IMR-90 (cell line): Measurements from ENCODE around the gene LMBR1L. TPM values are rescaled to one million over a fixed set of nuclear protein-coding genes. Genes with fewer than 3 reads are reported as not detected.

Experiments used
- ATAC-seq: fragments of 200-7000 bp; cut with Tn5 transposase; 2 replicates; pipeline ENCODE4 v1.9.1; 2020; ENCODE audit warnings: low read depth, mild to moderate bottlenecking, moderate library complexity
- BruUV-seq: library from RNA; stranded (reverse); fragments of 400-500 nt; replicated peaks from 2 replicates; lab custom pipeline; 2021; lab: Mats Ljungman, UMichigan
- CTCF ChIA-PET: fragments of 300-600 bp; formaldehyde crosslinking; extraction: SDS; loops from one replicate; lab custom pipeline; 2021; ENCODE audit warnings: antibody characterized with exemption; lab: Yijun Ruan, JAX
- POLR2A ChIA-PET: fragments of 300-600 bp; sonication (Branson Sonifier 250); formaldehyde crosslinking; loops from one replicate; lab custom pipeline; 2022; ENCODE audit warnings: antibody characterized with exemption; ENCODE audit not compliant: unreplicated experiment; lab: Charles Lee
- DNase-seq: peaks from one replicate; pipeline ENCODE4 v3.0.0; 2013
- H2AFZ ChIP-seq: replicated peaks from 2 replicates; pipeline ENCODE3; 2013; ENCODE audit warnings: low read length, mild to moderate bottlenecking; ENCODE audit not compliant: poor library complexity
- H2AK5ac ChIP-seq: 2 replicates; pipeline ENCODE4 v1.6.1; 2013; ENCODE audit warnings: low read depth, low read length, inconsistent platforms
- H2AK9ac ChIP-seq: replicated peaks from 2 replicates; pipeline ENCODE3; 2013; ENCODE audit warnings: mild to moderate bottlenecking, low read depth, low read length, moderate library complexity; ENCODE audit not compliant: poor library complexity
- H2BK120ac ChIP-seq: 2 replicates; pipeline ENCODE4 v1.6.1; 2013; ENCODE audit warnings: low read depth, low read length, inconsistent platforms
- H2BK15ac ChIP-seq: 3 replicates; pipeline ENCODE4 v1.6.1; 2013; ENCODE audit warnings: low read depth, low read length, inconsistent platforms
- H2BK20ac ChIP-seq: 2 replicates; pipeline ENCODE4 v1.6.1; 2013; ENCODE audit warnings: low read depth, mild to moderate bottlenecking, inconsistent platforms, low read length, moderate library complexity
- H2BK5ac ChIP-seq: 2 replicates; pipeline ENCODE4 v1.6.1; 2013; ENCODE audit warnings: mild to moderate bottlenecking, low read depth, low read length, inconsistent platforms; ENCODE audit not compliant: poor library complexity, severe bottlenecking
- H3K14ac ChIP-seq: replicated peaks from 2 replicates; pipeline ENCODE4 v1.6.1; 2013; ENCODE audit warnings: low read depth, low read length, inconsistent platforms
- H3K18ac ChIP-seq: 2 replicates; pipeline ENCODE4 v1.6.1; 2013; ENCODE audit warnings: low read depth, low read length, control low read depth
- H3K23ac ChIP-seq: 2 replicates; pipeline ENCODE4 v1.6.1; 2013; ENCODE audit warnings: low read depth, low read length, inconsistent platforms
- H3K27ac ChIP-seq: 2 replicates; pipeline ENCODE4 v1.5.1; 2013; ENCODE audit warnings: mild to moderate bottlenecking, control low read depth, low read length; ENCODE audit not compliant: insufficient read depth
- H3K27me3 ChIP-seq: 2 replicates; pipeline ENCODE4 v1.6.1; 2013; ENCODE audit warnings: low read length; ENCODE audit not compliant: control insufficient read depth, insufficient read depth
- H3K36me3 ChIP-seq: 2 replicates; pipeline ENCODE4 v1.6.1; 2013; ENCODE audit warnings: low read length, mixed read lengths; ENCODE audit not compliant: control insufficient read depth, insufficient read depth
- H3K4ac ChIP-seq: 2 replicates; pipeline ENCODE4 v1.6.1; 2013; ENCODE audit warnings: low read depth, low read length, inconsistent platforms
- H3K4me1 ChIP-seq: 2 replicates; pipeline ENCODE4 v1.6.1; 2013; ENCODE audit warnings: low read length, mixed read lengths; ENCODE audit not compliant: control insufficient read depth, insufficient read depth
- H3K4me2 ChIP-seq: 2 replicates; pipeline ENCODE4 v1.6.1; 2013; ENCODE audit warnings: low read depth, mild to moderate bottlenecking, control low read depth, low read length, moderate library complexity
- H3K4me3 ChIP-seq: 2 replicates; pipeline ENCODE4 v1.5.1; 2013; ENCODE audit warnings: low read depth, mild to moderate bottlenecking, control low read depth, low read length, moderate library complexity; ENCODE audit not compliant: insufficient read depth
- H3K56ac ChIP-seq: 2 replicates; pipeline ENCODE4 v1.6.1; 2013; ENCODE audit warnings: low read length, inconsistent platforms; ENCODE audit not compliant: insufficient read depth; ENCODE audit errors: extremely low read depth
- H3K79me1 ChIP-seq, 2 experiments: 2 replicates each; pipeline ENCODE4 v1.6.1; 2013; ENCODE audit warnings: low read length in 2 of 2, inconsistent platforms in 1 of 2, low read depth in 1 of 2
- H3K9ac ChIP-seq: 2 replicates; pipeline ENCODE4 v1.6.1; 2013; ENCODE audit warnings: low read depth, low read length, control low read depth
- H3K9me1 ChIP-seq: 2 replicates; pipeline ENCODE4 v1.6.1; 2013; ENCODE audit warnings: low read length, inconsistent platforms; ENCODE audit not compliant: insufficient read depth
- H3K9me3 ChIP-seq: 2 replicates; pipeline ENCODE4 v1.6.1; 2013; ENCODE audit warnings: low read length; ENCODE audit not compliant: control insufficient read depth, insufficient read depth
- H4K20me1 ChIP-seq: 2 replicates; pipeline ENCODE4 v1.6.1; 2013; ENCODE audit warnings: low read length, inconsistent platforms; ENCODE audit not compliant: insufficient read depth
- H4K5ac ChIP-seq: 2 replicates; pipeline ENCODE4 v1.6.1; 2013; ENCODE audit warnings: mild to moderate bottlenecking, low read depth, low read length, control low read depth
- H4K8ac ChIP-seq, 2 experiments: 2 replicates each; pipeline ENCODE4 v1.6.1; 2013; ENCODE audit warnings: low read depth in 2 of 2, low read length in 2 of 2, control low read depth in 1 of 2, inconsistent platforms in 1 of 2
- H4K91ac ChIP-seq: 2 replicates; pipeline ENCODE4 v1.6.1; 2013; ENCODE audit warnings: low read depth, low read length, inconsistent platforms; ENCODE audit not compliant: insufficient read depth
- CHD1 ChIP-seq: IDR thresholded peaks from 2 replicates; pipeline ENCODE4 v1.6.1; 2012; ENCODE audit warnings: low read depth, low read length, improper control_type of control experiment
- FOS ChIP-seq: fragments of 150-350 bp; IDR thresholded peaks from 2 replicates; pipeline ENCODE4 v1.6.1; 2016; ENCODE audit warnings: low read depth, low read length
- MXI1 ChIP-seq: IDR thresholded peaks from 2 replicates; pipeline ENCODE4 v1.6.1; 2012; ENCODE audit warnings: low read depth, mild to moderate bottlenecking, low read length, moderate library complexity, borderline replicate concordance
- NFE2L2 ChIP-seq: fragments of 150-350 bp; IDR thresholded peaks from 2 replicates; pipeline ENCODE4 v1.6.1; 2016; ENCODE audit warnings: low read depth, mild to moderate bottlenecking, low read length
- RFX5 ChIP-seq: IDR thresholded peaks from 2 replicates; pipeline ENCODE4 v1.8.0; 2012; ENCODE audit warnings: low read depth, mild to moderate bottlenecking, low read length, moderate library complexity
- WGBS, 2 experiments: methylation state at CpG; one replicate each; pipeline versions ENCODE4 v1.1.5 to v1.1.7; 2013; ENCODE audit warnings: missing lambda C conversion rate in 2 of 2; ENCODE audit not compliant: insufficient read length in 1 of 2; ENCODE audit errors: extremely low coverage in 2 of 2; 5-methylcytosine and 5-hydroxymethylcytosine counted together
- dilution Hi-C: fragments of 300-500 bp; cut with HindIII; formaldehyde crosslinking; loops from one replicate; pipeline ENCODE4 v1.14.3; 2018; ENCODE audit warnings: low sequenced_read_pairs; ENCODE audit not compliant: unreplicated experiment
- in situ Hi-C: fragments of 300-500 bp; cut with MboI; formaldehyde crosslinking; loops from 3 replicates; pipeline ENCODE4 v1.14.3; 2019; ENCODE audit warnings: low sequenced_read_pairs, inconsistent platforms, mixed read lengths
- intact Hi-C: fragments of 100-400 bp; cut with micrococcal nuclease; formaldehyde crosslinking; loops from 2 replicates; pipeline ENCODE4 v1.10.0; 2022
- polyA plus RNA-seq, 3 experiments: library from polyadenylated mRNA; depleted of rRNA; stranded (reverse); fragments of >200 nt; gene quantifications; 2 replicates each; pipeline ENCODE4 v1.2.3, GENCODE V29; 2012; ENCODE audit warnings: low replicate concordance in 1 of 3
- total RNA-seq: library from RNA; depleted of rRNA; stranded (reverse); fragments of >200 nt; gene quantifications from 2 replicates; pipeline ENCODE4 v1.2.3, GENCODE V29; 2012
- TF ChIP-seq, protein P1 (sequence below): fragments of 150-350 bp; IDR thresholded peaks from 2 replicates; pipeline ENCODE4 v1.6.1; 2017; ENCODE audit warnings: mild to moderate bottlenecking, antibody characterized with exemption, low read length, low read depth

Gene LMBR1L
- total and polyA plus RNA-seq, 2 of the 4 experiments (the other 2 are of a cell fraction) = 33.0 to 44.6 TPM

DNA sequence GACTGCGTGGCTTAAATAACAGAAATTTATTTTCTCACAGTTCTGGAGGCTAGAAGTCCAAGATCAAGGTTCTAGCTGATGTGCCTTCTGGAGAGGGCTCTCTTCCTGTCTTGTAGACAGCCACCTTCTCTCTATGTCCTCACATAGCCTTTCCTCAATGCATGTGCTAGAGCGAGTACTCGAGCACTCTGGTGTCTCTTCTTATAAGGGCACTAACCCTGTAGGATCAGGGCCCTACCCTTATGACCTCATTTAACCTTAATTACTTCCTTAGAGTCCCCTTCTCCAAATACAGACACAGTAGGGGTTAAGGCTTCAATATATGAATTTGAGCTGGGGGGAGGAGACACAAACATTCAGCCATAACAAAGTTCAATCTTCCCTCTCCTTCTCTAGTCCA is 26.2 kb downstream of the LMBR1L start:
- H3K36me3 ChIP-seq = no peaks in the 10 kb centered on the region
- H3K18ac ChIP-seq = no peak overlapping the region
- no peak overlapping the region for H3K27ac ChIP-seq
- DNase-seq (no peak), ATAC-seq (no peak)
- no peak overlapping the region; the same call in 1 of the 2 replicates for H2AK5ac ChIP-seq
- H2BK5ac ChIP-seq = no peak overlapping the region
- H4K8ac ChIP-seq = no peak overlapping the region
- POLR2A ChIA-PET = no interaction called here
- no peak overlapping the region for H2AK9ac ChIP-seq
- H3K4me2 ChIP-seq = no peak overlapping the region
- no peak overlapping the region for H3K14ac ChIP-seq
- H3K23ac ChIP-seq = no peak overlapping the region
- BruUV-seq = no TSS peak
- TF ChIP-seq NFE2L2 (no peak), CHD1 (no peak), FOS (no peak), MXI1 (no peak), RFX5 (no peak)
- TF ChIP-seq, protein P1, sequence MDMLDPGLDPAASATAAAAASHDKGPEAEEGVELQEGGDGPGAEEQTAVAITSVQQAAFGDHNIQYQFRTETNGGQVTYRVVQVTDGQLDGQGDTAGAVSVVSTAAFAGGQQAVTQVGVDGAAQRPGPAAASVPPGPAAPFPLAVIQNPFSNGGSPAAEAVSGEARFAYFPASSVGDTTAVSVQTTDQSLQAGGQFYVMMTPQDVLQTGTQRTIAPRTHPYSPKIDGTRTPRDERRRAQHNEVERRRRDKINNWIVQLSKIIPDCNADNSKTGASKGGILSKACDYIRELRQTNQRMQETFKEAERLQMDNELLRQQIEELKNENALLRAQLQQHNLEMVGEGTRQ = no peak
- no peak overlapping the region for H2BK15ac ChIP-seq
- no peak overlapping the region for H2AFZ ChIP-seq
- no peak overlapping the region for H3K4me3 ChIP-seq
- no peak overlapping the region for H4K91ac ChIP-seq
- dilution Hi-C loops = no loop called here
- CTCF ChIA-PET = interaction anchor here (0.7 to 1.4 kb wide), 3 partner anchors 20 to 1495 kb away, joined by 3 to 4 read pairs (median 3); no protein-coding TSS in a partner anchor
- no peak overlapping the region for H4K5ac ChIP-seq
- peaks cover 18% of the 10 kb centered on the region for H3K27me3 ChIP-seq
- intact Hi-C loops = loop anchor here (10.0 kb wide), 1 partner anchor 100 kb away; the partner anchor contains the start of gene TUBA1A
- H3K4me1 ChIP-seq = peaks cover 4% of the 10 kb centered on the region; the same call in 1 of the 2 replicates
- no CpG with 5 or more reads among the region's 3 CpGs for WGBS, 2 experiments
- no peak overlapping the region for H3K9ac ChIP-seq
- H4K20me1 ChIP-seq = no peaks in the 10 kb centered on the region; the same call in 1 of the 2 replicates
- H3K4ac ChIP-seq = no peak overlapping the region
- no peak overlapping the region for H2BK20ac ChIP-seq
- no peak overlapping the region for H2BK120ac ChIP-seq
- H3K79me1 ChIP-seq = 0 out of 4 replicates have a peak, but pooled peaks cover 0 to 3% of the 10 kb centered on the region in 2 experiments
- in situ Hi-C loops = no loop called here
- H3K56ac ChIP-seq = no peak overlapping the region
- H3K9me1 ChIP-seq = peaks cover 2% of the 10 kb centered on the region; the same call in 1 of the 2 replicates
- no peaks in the 10 kb centered on the region for H3K9me3 ChIP-seq
